ENCODE results near the gene DISC1. TPM values are rescaled to one million over a fixed set of nuclear protein-coding genes. Genes with fewer than 3 reads are reported as not detected.

Gene DISC1
- total RNA-seq, 2 experiments from 2014 or later: 2.8 to 3.9 TPM

DNA sequence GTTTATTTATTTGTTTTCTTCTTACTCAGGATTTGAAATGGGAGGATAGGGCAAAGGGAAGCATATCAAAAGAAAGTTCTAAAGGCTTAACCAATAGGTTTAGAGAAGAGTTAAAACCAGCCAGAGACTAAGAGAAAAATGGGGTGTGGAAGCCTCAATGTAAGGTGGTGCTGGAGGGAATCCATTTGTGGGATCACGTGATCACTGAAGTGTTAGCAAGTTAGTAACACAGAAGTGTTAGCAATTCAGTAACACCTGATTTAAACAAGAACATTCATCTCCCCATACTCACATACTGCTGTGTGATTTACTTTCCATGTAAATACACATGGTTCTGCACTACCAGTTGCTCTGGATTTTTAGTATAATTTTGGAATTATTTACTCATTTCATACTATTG, 451.2 kb downstream of the DISC1 start:
- intact Hi-C loops (cut with micrococcal nuclease): no loop called here
- Mint-ChIP-seq H3K4me1 (ENCODE audit: low read depth) (no peaks in the 10 kb centered on the region), H3K4me3 (no peak overlapping the region), H3K27me3 (peaks cover 7% of the 10 kb centered on the region), H3K27ac (no peak overlapping the region), H3K9me3 (peaks cover 17% of the 10 kb centered on the region), H3K36me3 (peaks cover 1% of the 10 kb centered on the region)
- DNase-seq: no peak
- ChIA-PET CTCF (no interaction called here), POLR2A (no interaction called here)

GRCh38 chr1:232084584-232085223, 458.1 kb downstream of the DISC1 start:
- peaks cover 17% of the 10 kb centered on the region for H3K9me3 Mint-ChIP-seq
- H3K36me3 Mint-ChIP-seq: no peaks in the 10 kb centered on the region
- ChIA-PET POLR2A (no interaction called here), CTCF (no interaction called here)
- no peaks in the 10 kb centered on the region for H3K27me3 Mint-ChIP-seq
- no peak for DNase-seq
- no peak overlapping the region for H3K27ac Mint-ChIP-seq
- intact Hi-C loops (cut with micrococcal nuclease): no loop called here
- H3K4me1 Mint-ChIP-seq (ENCODE audit: low read depth): no peaks in the 10 kb centered on the region
- no peak overlapping the region for H3K4me3 Mint-ChIP-seq

DNA sequence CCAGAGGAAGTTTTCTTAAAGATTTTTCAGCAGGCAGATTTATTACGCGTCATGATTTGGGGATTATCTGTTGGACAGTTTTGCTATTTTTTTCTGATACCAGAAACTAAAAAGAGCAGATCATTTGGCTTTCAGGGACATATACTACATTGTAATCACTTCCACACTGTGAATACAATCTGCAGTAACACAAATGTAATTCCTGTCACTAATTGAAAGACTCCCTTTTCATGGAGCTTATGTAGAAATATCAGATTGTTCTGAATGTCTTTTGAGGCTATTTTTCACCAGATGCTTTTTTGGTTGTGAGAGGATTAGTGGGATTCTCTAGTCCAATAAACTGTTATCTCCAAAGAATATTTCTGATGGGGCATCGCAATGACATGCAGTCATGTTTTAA, 464.2 kb downstream of the DISC1 start:
- no peak for DNase-seq
- intact Hi-C loops (cut with micrococcal nuclease): no loop called here
- H3K4me3 Mint-ChIP-seq: no peak overlapping the region
- H3K27me3 Mint-ChIP-seq: no peaks in the 10 kb centered on the region
- H3K27ac Mint-ChIP-seq: no peak overlapping the region
- CTCF ChIA-PET: no interaction called here
- no peaks in the 10 kb centered on the region for H3K36me3 Mint-ChIP-seq
- H3K4me1 Mint-ChIP-seq (ENCODE audit: low read depth): no peaks in the 10 kb centered on the region
- H3K9me3 Mint-ChIP-seq: no peaks in the 10 kb centered on the region
- POLR2A ChIA-PET: no interaction called here

Other genes with a start within 250 kb of the DISC1 start
- 10 to 100 TPM; 15.8 to 16.2 TPM for gene EGLN1, start 204.5 kb upstream of the DISC1 start, total RNA-seq
- gene TSNAX, start 98.1 kb upstream of the DISC1 start, total RNA-seq: 10 to 100 TPM; 36.4 to 36.5 TPM

All from activated CD4-positive, alpha-beta memory T cell treated with anti-CD3 and anti-CD28 coated beads for 36 hours (primary cell).